SK-N-SH treated with all-trans-retinoic acid at 6 μM for 48 hours (cell line): ENCODE results near the gene ADAP1.

Experiments
- ATAC-seq: fragments of 200-7000 bp; cut with Tn5 transposase; 3 replicates; pipeline ENCODE4 v1.9.1; 2020; ENCODE audit warnings: mild to moderate bottlenecking, moderate library complexity
- ARNTL ChIP-seq: fragments of 450-650 bp; formaldehyde crosslinking; IDR thresholded peaks from 2 replicates; pipeline ENCODE4 v1.5.0; 2020; ENCODE audit warnings: low read depth, mild to moderate bottlenecking, moderate library complexity, borderline replicate concordance
- BACH2 ChIP-seq: fragments of 250-450 bp; sonication (Bioruptor Pico); IDR thresholded peaks from 2 replicates; pipeline ENCODE4 v1.9.0; 2021; ENCODE audit warnings: mild to moderate bottlenecking, borderline replicate concordance
- CREB5 ChIP-seq: fragments of 250-450 bp; sonication (Bioruptor Pico); IDR thresholded peaks from 2 replicates; pipeline ENCODE4 v1.5.1; 2020; ENCODE audit warnings: low read depth, mild to moderate bottlenecking, moderate library complexity
- CSDC2 ChIP-seq: fragments of 250-450 bp; sonication (Bioruptor Pico); IDR thresholded peaks from 2 replicates; pipeline ENCODE4 v1.5.0; 2020; ENCODE audit warnings: mild to moderate bottlenecking, moderate library complexity
- ESRRG ChIP-seq: fragments of 250-450 bp; sonication (Bioruptor Pico); IDR thresholded peaks from 2 replicates; pipeline ENCODE4 v1.6.1; 2021; ENCODE audit warnings: mild to moderate bottlenecking
- GLIS3 ChIP-seq: fragments of 250-450 bp; sonication (Bioruptor Pico); IDR thresholded peaks from 2 replicates; pipeline ENCODE4 v1.5.0; 2020; ENCODE audit warnings: mild to moderate bottlenecking, moderate library complexity
- ISL1 ChIP-seq: fragments of 250-450 bp; sonication (Bioruptor Pico); IDR thresholded peaks from 2 replicates; pipeline ENCODE4 v2.1.2; 2022; ENCODE audit warnings: mild to moderate bottlenecking, moderate library complexity
- OSR1 ChIP-seq: fragments of 250-450 bp; sonication (Bioruptor Pico); IDR thresholded peaks from 2 replicates; pipeline ENCODE4 v1.8.0; 2022; ENCODE audit warnings: moderate library complexity, mild to moderate bottlenecking, inconsistent platforms
- PPARA ChIP-seq: fragments of 250-450 bp; sonication (Bioruptor Pico); IDR thresholded peaks from 2 replicates; pipeline ENCODE4 v1.5.0; 2020; ENCODE audit warnings: mild to moderate bottlenecking, borderline replicate concordance
- RARB ChIP-seq: fragments of 250-450 bp; sonication (Bioruptor Pico); IDR thresholded peaks from 2 replicates; pipeline ENCODE4 v1.8.0; 2021; ENCODE audit warnings: mild to moderate bottlenecking, moderate library complexity
- SNAI2 ChIP-seq: fragments of 250-450 bp; sonication (Bioruptor Pico); IDR thresholded peaks from 2 replicates; pipeline ENCODE4 v1.5.0; 2020; ENCODE audit warnings: mild to moderate bottlenecking, moderate library complexity
- TCF4 ChIP-seq: fragments of 250-450 bp; sonication (Bioruptor Pico); IDR thresholded peaks from 2 replicates; pipeline ENCODE4 v1.8.0; 2021; ENCODE audit warnings: mild to moderate bottlenecking, moderate library complexity, borderline replicate concordance
- TSHZ2 ChIP-seq: fragments of 250-450 bp; sonication (Bioruptor Pico); IDR thresholded peaks from 2 replicates; pipeline ENCODE4 v1.5.0; 2020; ENCODE audit warnings: mild to moderate bottlenecking, moderate library complexity
- ZNF70 ChIP-seq: fragments of 450-650 bp; formaldehyde crosslinking; IDR thresholded peaks from 2 replicates; pipeline ENCODE4 v1.5.0; 2020; ENCODE audit warnings: mild to moderate bottlenecking, moderate library complexity
- ZNF8 ChIP-seq: fragments of 450-650 bp; formaldehyde crosslinking; IDR thresholded peaks from 2 replicates; pipeline ENCODE4 v1.5.0; 2020; ENCODE audit warnings: mild to moderate bottlenecking, moderate library complexity
- TF ChIP-seq, protein P1 (sequence below): fragments of 250-450 bp; sonication (Bioruptor Pico); IDR thresholded peaks from 2 replicates; pipeline ENCODE4 v1.8.0; 2020; ENCODE audit warnings: mild to moderate bottlenecking, moderate library complexity, borderline replicate concordance
- TF ChIP-seq, protein P2 (sequence below): fragments of 250-450 bp; sonication (Bioruptor Pico); IDR thresholded peaks from 2 replicates; pipeline ENCODE4 v1.8.0; 2021; ENCODE audit warnings: low read depth, mild to moderate bottlenecking, moderate library complexity, borderline replicate concordance

ADAP1 gene

GRCh38 chr7:913736-914520 lies 40.6 kb downstream of the ADAP1 start:
- ATAC-seq = no peak
- no peak for TF ChIP-seq ZNF8 (CRISPR knock-in tag)
- TF ChIP-seq CSDC2 = no peak
- TF ChIP-seq ZNF70 (CRISPR knock-in tag) = no peak
- TF ChIP-seq, protein P1, sequence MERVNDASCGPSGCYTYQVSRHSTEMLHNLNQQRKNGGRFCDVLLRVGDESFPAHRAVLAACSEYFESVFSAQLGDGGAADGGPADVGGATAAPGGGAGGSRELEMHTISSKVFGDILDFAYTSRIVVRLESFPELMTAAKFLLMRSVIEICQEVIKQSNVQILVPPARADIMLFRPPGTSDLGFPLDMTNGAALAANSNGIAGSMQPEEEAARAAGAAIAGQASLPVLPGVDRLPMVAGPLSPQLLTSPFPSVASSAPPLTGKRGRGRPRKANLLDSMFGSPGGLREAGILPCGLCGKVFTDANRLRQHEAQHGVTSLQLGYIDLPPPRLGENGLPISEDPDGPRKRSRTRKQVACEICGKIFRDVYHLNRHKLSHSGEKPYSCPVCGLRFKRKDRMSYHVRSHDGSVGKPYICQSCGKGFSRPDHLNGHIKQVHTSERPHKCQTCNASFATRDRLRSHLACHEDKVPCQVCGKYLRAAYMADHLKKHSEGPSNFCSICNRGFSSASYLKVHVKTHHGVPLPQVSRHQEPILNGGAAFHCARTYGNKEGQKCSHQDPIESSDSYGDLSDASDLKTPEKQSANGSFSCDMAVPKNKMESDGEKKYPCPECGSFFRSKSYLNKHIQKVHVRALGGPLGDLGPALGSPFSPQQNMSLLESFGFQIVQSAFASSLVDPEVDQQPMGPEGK = no peak
- TF ChIP-seq BACH2 (CRISPR knock-in tag) = no peak
- no peak for TF ChIP-seq SNAI2

- no peak for TF ChIP-seq OSR1 (CRISPR knock-in tag)
- TF ChIP-seq ZNF8 (CRISPR knock-in tag) = no peak
- TF ChIP-seq, protein P1 = no peak
- no peak for ATAC-seq
Observed at GRCh38 chr7:911791-912480, 42.5 kb downstream of the ADAP1 start.

DNA sequence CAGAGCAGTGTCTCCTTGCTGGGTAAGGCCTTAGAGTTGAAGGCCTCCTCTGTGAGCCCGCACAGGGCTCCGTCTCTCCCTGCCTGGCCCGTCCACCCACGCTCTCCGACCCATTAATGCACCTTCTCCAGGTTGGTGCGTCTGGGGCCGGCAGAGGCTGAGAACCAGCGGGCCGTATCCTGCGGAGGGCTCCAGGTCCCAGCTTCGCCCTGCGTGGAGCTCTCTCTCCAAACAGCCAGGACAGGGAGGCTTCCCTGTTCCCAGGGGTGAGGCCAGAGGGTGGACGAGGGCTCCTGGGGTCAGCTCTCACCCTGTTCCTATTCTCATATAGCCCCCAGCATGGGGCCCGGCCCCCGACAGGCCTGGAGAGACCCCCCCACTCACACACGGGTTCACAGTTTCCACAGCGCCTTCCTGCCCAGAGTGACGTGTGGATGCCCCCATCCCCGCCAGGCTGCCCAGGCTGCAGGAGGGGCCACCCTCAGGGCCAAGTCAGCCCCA lies 43.5 kb downstream of the ADAP1 start:
- ATAC-seq = no peak
- TF ChIP-seq TSHZ2 (CRISPR knock-in tag) = no peak
- no peak for TF ChIP-seq RARB
- no peak for TF ChIP-seq CSDC2
- no peak for TF ChIP-seq ISL1 (CRISPR knock-in tag)
- TF ChIP-seq BACH2 (CRISPR knock-in tag) = no peak
- TF ChIP-seq GLIS3 = no peak
- TF ChIP-seq ESRRG (CRISPR knock-in tag) = no peak
- TF ChIP-seq TCF4 (CRISPR knock-in tag) = no peak
- TF ChIP-seq ZNF70 (CRISPR knock-in tag) = no peak
- TF ChIP-seq, protein P1 = no peak
- TF ChIP-seq ARNTL (CRISPR knock-in tag) = no peak
- TF ChIP-seq, protein P2, sequence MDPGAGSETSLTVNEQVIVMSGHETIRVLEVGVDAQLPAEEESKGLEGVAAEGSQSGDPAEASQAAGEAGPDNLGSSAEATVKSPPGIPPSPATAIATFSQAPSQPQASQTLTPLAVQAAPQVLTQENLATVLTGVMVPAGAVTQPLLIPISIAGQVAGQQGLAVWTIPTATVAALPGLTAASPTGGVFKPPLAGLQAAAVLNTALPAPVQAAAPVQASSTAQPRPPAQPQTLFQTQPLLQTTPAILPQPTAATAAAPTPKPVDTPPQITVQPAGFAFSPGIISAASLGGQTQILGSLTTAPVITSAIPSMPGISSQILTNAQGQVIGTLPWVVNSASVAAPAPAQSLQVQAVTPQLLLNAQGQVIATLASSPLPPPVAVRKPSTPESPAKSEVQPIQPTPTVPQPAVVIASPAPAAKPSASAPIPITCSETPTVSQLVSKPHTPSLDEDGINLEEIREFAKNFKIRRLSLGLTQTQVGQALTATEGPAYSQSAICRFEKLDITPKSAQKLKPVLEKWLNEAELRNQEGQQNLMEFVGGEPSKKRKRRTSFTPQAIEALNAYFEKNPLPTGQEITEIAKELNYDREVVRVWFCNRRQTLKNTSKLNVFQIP = no peak
- no peak for TF ChIP-seq CREB5 (CRISPR knock-in tag)
- no peak for TF ChIP-seq PPARA (CRISPR knock-in tag)
